ENCODE data around the gene TENT4A.
"Not testable (repeated sequence)": the region's sequence is repeated elsewhere in the genome, so short reads cannot be mapped to it uniquely, and the experiment has no call there.

TENT4A gene

GRCh38 chr5:6713274-6714225, at the start of gene TENT4A:
Gene TENT4A, plus strand, starts transcription at chr5:6713432. Its CDS starts 552 bp downstream, at chr5:6713984.
- POLR2A ChIA-PET: interaction anchor here (0.6 to 1.0 kb wide), 2 partner anchors 15 to 19 kb away, joined by 3 to 4 read pairs; no protein-coding TSS in a partner anchor
- no peak for TF ChIP-seq CTCF (IDR thresholded peaks at IDR 0.05; ENCODE audit: control extremely low read depth, extremely low read depth, low read depth, missing control alignments)
- DNase-seq (ENCODE audit: extremely low spot score): peak; percentile 98
- CTCF ChIA-PET: interaction anchor here (1.3 to 1.8 kb wide), 2 partner anchors 12 to 93 kb away, joined by 3 to 7 read pairs; no protein-coding TSS in a partner anchor

GRCh38 chr5:6666762-6667161, 46.5 kb upstream of the TENT4A start:
- CTCF ChIA-PET: no interaction called here
- TF ChIP-seq CTCF (IDR thresholded peaks at IDR 0.05; ENCODE audit: control extremely low read depth, extremely low read depth, low read depth, missing control alignments): no peak
- POLR2A ChIA-PET: no interaction called here
- DNase-seq (ENCODE audit: extremely low spot score): no peak

GRCh38 chr5:6667648-6668047, 45.6 kb upstream of the TENT4A start:
- no peak for TF ChIP-seq CTCF (IDR thresholded peaks at IDR 0.05; ENCODE audit: control extremely low read depth, extremely low read depth, low read depth, missing control alignments)
- CTCF ChIA-PET: no interaction called here
- DNase-seq (ENCODE audit: extremely low spot score): no peak
- POLR2A ChIA-PET: no interaction called here

- CTCF ChIA-PET; DNase-seq (ENCODE audit: extremely low spot score); POLR2A ChIA-PET: not testable (repeated sequence)
These were observed 44.5 kb upstream of the TENT4A start for GRCh38 chr5:6668717-6669116.

- no peak for TF ChIP-seq CTCF (IDR thresholded peaks at IDR 0.05; ENCODE audit: control extremely low read depth, extremely low read depth, low read depth, missing control alignments)
- ChIA-PET POLR2A (no interaction called here), CTCF (interaction anchor here (0.8 to 1.3 kb wide), 3 partner anchors 10 to 28 kb away, joined by 3 to 5 read pairs (median 3); no protein-coding TSS in a partner anchor)
- DNase-seq (ENCODE audit: extremely low spot score): no peak
These were observed 40.2 kb upstream of the TENT4A start for GRCh38 chr5:6673031-6673430.

- ChIA-PET CTCF (no interaction called here), POLR2A (no interaction called here)
- TF ChIP-seq CTCF (IDR thresholded peaks at IDR 0.05; ENCODE audit: control extremely low read depth, extremely low read depth, low read depth, missing control alignments): no peak
- no peak for DNase-seq (ENCODE audit: extremely low spot score)
These were observed 39.3 kb upstream of the TENT4A start for GRCh38 chr5:6673963-6674362.

- TF ChIP-seq CTCF (IDR thresholded peaks at IDR 0.05; ENCODE audit: control extremely low read depth, extremely low read depth, low read depth, missing control alignments): no peak
- ChIA-PET POLR2A (no interaction called here), CTCF (no interaction called here)
- no peak for DNase-seq (ENCODE audit: extremely low spot score)
These were observed 38.8 kb upstream of the TENT4A start for GRCh38 chr5:6674421-6674820.
